Stimulated activated CD4-positive, alpha-beta T cell treated with anti-CD3 and anti-CD28 coated beads, Interleukin-1b, Interleukin-23, amount 100 ng/mL, for 4 hours (primary cell): Measurements from ENCODE around the gene OR10A7.
"Not testable (repeated sequence)": the region's sequence is repeated elsewhere in the genome, so short reads cannot be mapped to it uniquely, and the experiment has no call there.

Experiments
- DNase-seq, 2 donors: peaks; one replicate each; pipeline ENCODE4 v3.0.0-alpha.2; 2020; ENCODE audit warnings: low read depth in 2 of 2

The OR10A7 gene, protein sequence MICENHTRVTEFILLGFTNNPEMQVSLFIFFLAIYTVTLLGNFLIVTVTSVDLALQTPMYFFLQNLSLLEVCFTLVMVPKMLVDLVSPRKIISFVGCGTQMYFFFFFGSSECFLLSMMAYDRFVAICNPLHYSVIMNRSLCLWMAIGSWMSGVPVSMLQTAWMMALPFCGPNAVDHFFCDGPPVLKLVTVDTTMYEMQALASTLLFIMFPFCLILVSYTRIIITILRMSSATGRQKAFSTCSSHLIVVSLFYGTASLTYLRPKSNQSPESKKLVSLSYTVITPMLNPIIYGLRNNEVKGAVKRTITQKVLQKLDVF

DNA sequence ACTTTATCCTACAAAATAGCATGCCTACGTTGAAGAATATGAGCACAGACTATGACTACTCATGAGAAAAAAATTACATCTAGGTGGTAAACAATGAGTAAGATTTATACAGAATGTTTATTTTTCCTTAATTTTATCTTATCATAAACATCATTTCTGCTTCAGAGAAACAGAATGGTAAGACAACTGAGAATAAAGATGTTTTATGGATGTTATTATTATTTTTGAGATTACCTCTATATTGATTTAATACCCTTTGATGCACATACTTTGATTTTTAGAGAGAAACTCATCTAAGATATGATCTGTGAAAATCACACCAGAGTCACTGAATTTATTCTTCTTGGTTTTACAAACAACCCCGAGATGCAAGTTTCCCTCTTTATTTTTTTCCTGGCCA is at the start of gene OR10A7:
Gene OR10A7 (plus strand): TSS at position 301 of the 400 bp plus-strand sequence. CDS start 0 bp downstream, at position 301.
- no peak for DNase-seq

DNA sequence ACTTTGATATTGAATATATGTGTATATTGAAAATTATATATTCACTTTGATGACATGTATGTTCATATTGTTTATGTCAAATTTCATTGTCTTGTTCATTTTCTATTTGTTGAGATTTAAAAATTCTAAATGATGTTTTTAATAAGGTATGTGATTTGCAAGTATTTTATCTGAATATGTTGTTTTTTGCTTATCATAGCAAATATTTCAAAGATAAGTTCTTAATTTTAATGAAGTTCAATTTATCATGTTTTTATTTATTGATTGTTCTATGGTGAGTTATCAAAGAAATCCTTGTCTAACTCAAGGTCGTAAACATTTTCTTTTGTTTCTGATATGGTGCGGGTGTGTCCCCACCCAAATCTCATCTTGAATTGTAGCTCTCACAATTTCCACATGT is 49.4 kb upstream of the OR10A7 start:
- no peak for DNase-seq

DNA sequence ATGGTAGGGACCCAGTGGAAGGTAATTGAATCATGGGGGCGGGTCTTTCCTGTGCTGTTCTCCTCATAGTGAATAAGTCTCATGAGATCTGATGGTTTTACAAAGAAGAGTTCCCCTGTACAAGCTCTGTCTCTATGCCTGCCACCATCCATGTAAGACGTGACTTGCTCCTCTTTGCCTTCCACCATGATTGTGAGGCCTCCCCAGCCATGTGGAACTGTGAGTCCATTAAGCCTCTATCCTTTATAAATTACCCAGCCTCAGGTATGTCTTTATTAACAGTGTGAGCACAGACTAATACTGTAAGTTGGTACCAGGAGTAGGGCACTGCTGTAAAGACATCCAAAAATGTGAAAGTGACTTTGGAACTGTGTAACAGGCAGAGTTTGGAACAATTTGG is 49.0 kb upstream of the OR10A7 start:
- not testable (repeated sequence) for DNase-seq

DNA sequence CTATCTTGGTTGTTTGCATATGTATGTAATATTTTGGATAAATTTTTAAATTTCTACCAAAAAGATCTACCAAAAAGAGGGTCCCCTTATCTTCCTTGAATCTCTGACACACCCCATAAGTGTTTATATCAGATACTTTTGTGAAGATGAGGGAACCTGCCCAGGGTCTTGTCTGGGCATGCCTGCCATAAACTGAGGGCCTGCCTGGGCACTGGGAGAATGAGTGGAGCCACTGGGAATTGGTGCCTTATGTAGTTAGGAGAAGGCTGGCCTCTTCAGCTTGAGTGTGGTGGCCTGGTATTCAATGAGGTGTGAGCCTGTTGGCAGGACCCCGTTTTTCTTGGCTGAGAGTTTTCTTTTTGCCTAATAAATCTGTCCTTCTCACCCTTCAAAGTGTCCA is 48.1 kb upstream of the OR10A7 start:
- DNase-seq = no peak

DNA sequence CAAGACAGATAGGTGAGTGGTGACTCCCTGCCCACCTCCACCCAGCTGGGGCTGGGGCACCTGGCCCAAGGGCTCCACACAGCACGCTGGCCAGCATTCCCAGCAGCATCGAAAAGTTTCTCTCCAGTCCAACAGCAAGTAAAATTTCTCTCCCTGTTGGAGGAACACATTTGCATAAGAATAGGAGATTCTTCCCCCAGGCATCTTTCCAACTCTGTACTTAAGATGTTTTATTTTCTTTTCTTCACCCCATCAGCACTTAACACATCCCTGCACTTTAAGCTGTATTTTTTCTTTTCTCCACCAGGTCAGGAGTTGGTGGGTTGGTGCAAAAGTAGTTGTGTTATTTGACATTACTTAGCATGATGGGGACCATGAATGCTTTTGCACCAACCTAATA is 47.4 kb upstream of the OR10A7 start:
- no peak for DNase-seq

DNA sequence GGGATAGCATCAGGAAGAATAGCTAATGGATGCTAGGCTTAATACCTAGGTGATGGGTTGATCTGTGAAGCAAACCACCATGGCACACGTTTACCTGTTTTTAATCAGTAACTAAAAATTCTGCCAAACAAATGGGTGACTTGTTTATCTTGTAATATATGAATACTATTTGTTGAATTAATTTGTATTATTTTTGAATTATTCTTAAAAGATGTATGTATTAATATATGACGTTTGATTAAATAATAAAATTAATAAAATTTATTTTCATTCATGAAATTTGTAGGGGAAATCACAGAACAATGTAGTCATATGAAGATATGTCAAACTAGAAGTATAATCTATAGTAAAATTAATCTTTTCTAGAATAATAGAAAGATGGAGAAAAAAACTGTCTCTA is 32.3 kb upstream of the OR10A7 start:
- DNase-seq = no peak

DNA sequence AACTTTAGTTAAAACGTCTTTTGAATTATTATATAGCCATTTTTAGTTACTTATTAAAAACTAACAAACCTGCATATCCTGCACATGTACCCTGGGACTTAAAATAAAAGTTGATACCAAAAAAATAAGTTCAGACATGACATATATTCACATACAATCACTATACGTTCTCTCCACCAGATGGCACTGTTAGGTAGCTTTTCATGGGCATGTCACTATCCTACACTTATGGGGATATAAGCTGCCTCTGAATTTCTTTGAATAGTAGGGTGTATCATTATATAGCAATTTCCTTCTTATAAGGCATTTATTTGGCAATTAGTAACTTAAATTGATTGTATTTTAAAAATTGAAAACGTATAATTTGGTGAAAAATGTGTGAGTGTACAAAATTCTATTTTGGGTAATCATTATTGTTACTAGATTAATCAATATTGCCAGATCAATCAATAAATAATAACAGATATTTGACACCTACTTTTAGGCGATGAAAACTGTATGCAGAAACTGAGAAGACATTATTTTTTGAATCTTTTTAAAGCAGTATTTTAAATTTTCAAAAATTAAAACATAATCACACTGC is 31.8 kb upstream of the OR10A7 start:
- DNase-seq = peak in 1 of 2 donors; percentile 37

DNA sequence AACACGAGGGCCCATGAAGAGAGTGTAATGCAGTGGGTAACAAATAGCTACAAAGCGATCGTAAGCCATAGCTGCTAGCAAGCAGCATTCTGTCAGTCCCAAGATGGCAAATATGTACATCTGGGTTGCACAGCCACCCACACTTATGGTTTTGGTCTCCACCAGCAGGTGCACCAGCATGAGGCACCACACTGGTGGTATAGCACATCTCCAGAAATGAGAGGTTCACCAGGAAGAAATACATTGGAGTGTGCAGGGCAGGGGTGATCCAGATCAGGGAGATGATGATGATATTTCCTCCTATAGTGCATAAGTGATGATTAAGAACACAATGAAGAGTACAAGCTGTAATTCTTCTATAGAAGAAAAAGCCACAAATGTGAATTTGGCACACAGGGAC is 26.4 kb upstream of the OR10A7 start:
- no peak for DNase-seq

DNA sequence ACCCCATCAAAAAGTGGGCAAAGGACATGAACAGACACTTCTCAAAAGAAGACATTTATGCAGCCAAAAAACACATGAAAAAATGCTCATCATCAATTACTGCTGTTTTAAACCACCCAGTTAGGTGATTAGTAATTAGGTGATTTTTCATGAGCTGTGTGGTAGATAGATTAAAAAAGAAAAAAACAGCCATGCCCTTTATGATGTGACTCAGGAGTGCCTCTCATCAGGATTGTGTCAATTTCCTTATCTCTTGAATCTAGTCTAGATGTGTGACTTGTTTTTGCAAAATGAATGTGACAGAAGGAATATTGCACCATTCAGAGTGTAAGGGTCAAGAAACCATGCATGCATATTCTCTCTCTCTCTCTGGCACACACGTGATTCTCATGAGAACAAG is 5.7 kb downstream of the OR10A7 start:
- DNase-seq = no peak

DNA sequence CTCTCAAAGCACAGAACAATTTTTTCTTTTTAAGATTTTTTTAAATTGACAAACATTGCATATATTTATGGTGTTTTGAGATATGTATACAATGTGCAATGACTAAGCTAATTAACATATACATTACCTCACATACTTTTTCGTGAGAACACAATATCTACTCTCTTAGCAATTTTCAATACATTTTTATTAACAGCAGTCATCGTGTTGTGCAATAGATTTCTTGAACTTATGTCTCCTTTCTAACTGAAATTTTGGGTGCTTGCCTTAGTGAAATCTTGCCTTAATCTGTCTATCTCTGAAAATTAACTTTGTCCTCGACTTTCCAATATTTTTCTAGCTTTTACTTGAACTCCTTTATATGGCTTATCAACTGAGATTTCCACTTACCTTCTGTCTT is 6.8 kb downstream of the OR10A7 start:
- no peak for DNase-seq

DNA sequence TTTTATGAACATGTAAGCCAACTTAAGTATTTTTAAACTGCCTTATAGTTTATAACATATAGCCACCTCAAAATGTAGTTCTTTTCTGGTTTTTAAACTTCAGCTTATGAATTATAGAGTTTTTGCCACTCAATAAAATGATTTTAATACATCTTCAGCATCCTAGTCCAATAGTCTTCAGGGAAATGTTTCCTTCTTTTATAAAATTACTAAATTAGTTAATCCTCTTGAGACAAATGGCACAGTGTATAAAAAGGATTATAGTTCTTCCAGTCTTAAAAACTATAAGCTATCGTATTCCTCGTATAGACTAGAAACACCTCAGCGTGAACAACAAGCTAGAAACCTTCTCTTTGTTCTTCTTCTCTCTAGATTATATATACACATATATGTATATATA is 23.5 kb downstream of the OR10A7 start, which contains the start of gene OR6C74:
Gene OR6C74 (plus strand): TSS at position 301 of the 400 bp plus-strand sequence. CDS start 2,679 bp downstream, outside the sequence.
- no peak for DNase-seq

DNA sequence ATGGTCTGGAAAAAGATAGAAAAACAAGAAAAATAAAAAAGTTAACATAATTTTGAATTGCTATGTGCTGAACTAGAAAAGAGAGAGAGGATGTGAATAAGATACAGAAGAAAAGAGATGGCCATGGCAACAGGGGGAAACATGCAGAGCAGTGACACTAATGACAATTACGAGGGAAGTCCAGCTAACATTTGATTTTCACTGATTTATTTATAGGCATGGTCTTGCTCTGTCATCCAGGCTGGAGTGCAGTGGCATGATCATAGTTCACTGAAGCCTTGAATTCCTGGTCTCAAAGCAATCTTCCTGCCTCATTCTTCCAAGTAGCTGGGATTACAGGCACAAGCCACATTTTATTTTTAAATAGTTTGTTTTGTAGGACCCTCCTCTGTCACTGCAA is 25.3 kb downstream of the OR10A7 start:
- no peak for DNase-seq

DNA sequence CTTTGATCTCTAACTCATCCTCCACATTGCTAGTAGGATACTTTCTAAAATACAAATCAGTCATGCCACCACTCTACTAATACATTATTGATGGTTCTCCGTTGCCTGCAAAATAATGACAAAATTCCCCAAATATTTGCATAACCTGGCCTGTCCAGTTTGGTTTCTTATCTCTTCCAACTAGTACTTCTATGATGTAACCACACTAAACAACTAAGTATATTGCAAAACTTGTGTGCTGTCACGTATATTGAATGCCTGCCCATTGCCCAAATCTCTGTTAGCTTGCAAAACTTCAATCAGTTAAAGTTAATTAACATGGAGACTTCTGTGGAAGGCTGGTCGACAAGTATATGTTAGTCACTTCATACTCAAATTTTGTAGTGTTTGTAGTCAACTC is 30.1 kb downstream of the OR10A7 start:
- DNase-seq = no peak

DNA sequence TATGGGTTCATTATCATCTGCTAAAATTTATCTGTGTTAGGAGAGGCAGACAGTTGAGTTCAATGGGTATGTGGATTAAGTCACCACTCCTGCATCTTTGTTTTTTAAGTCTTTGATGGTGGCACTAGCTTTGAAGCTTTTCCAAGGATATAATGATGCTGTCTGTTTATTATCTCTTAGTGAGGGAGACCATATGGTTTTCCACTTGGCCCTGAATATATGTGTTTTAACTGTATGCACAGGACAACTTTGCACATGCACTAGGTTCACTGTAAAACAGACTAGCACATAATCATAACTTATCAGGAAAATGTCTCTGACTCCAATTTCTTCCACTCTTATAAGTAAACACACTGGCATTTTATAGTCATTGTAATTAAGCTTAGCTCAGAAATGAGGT is 32.5 kb downstream of the OR10A7 start:
- DNase-seq = no peak

DNA sequence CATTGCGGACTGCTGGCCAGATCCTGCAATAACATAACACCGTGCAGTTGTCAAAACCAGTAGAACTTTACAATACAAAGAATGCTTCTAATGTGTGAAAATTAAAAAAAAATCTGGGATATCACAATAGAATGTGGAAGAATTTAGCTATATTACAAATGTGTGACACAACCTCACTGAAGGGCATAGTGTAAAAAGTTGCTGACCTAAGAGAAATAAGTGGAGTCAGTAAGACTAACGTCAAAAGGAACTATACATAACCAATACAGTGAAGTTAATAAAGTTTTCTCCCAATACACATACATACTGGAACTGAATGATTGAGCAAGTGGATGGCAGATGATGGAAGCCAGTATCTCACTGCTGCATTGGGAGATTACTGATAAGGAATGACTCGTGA is 36.0 kb downstream of the OR10A7 start:
- no peak for DNase-seq

DNA sequence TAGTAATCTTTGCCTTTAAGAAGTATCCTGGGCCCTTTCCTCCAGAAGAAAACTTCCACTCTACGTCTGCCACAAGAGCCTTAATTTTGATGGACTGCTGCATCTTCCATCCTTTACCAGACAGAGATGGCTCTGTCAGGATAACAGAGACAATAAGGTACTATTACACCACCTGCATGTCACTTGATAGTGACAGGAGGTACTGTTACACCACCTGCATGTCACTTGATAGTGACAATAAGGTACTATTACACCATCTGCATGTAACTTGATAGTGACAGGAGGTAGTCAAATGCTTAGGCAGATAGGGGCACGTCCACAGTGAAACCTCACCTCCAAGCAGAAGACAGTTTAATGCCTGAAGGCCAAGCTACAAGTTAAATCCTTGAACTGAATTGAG is 37.5 kb downstream of the OR10A7 start:
- no peak for DNase-seq
